ENCODE data around the gene DDI2. TPM values are rescaled to one million over a fixed set of nuclear protein-coding genes. Genes with fewer than 3 reads are reported as not detected.

The DDI2 gene
- total and polyA plus RNA-seq, 10 of the 15 experiments (the other 5 are each of a cell fraction or from before 2014, with no cell fraction given), result 3.3 to 33.1 (median 11.6) TPM

GRCh38 chr1:15571266-15571665 is 46.0 kb upstream of the DDI2 start (continued):
- TF ChIP-seq HSF1 (IDR thresholded peaks at IDR 0.05; ENCODE audit: low read depth, low read length), result no peak
- TF ChIP-seq YY1 (IDR thresholded peaks at IDR 0.05; ENCODE audit: low read depth, low read length), result no peak
- TF ChIP-seq ATF3 (IDR thresholded peaks at IDR 0.05; ENCODE audit: borderline replicate concordance, extremely low read depth, low read depth, low read length), result no peak
- no peak for TF ChIP-seq TCF7 (IDR thresholded peaks at IDR 0.05; ENCODE audit: borderline replicate concordance)
- TF ChIP-seq POLR2AphosphoS2 (IDR thresholded peaks at IDR 0.05; ENCODE audit: low read depth, low read length), result no peak
- TF ChIP-seq ZBTB4 (CRISPR knock-in tag; IDR thresholded peaks at IDR 0.05), result no peak
- no peak for TF ChIP-seq PAX8 (IDR thresholded peaks at IDR 0.05)
- TF ChIP-seq CTCF (IDR thresholded peaks at IDR 0.05 in 2 of 3, conservative IDR thresholded peaks at IDR 0.05 in 1 of 3; ENCODE audit: control insufficient read depth in 2 of 3, extremely low read depth in 1 of 3, insufficient read depth in 1 of 3, low read depth in 3 of 3, low read length in 3 of 3), result no peak

All from GM12878 (cell line).